ENCODE measurements around the gene RBM18. TPM values are rescaled to one million over a fixed set of nuclear protein-coding genes. Genes with fewer than 3 reads are reported as not detected.

The RBM18 gene
- total RNA-seq, 4 donors from 2014 or later = 10.3 to 11.8 (median 11.1) TPM

DNA sequence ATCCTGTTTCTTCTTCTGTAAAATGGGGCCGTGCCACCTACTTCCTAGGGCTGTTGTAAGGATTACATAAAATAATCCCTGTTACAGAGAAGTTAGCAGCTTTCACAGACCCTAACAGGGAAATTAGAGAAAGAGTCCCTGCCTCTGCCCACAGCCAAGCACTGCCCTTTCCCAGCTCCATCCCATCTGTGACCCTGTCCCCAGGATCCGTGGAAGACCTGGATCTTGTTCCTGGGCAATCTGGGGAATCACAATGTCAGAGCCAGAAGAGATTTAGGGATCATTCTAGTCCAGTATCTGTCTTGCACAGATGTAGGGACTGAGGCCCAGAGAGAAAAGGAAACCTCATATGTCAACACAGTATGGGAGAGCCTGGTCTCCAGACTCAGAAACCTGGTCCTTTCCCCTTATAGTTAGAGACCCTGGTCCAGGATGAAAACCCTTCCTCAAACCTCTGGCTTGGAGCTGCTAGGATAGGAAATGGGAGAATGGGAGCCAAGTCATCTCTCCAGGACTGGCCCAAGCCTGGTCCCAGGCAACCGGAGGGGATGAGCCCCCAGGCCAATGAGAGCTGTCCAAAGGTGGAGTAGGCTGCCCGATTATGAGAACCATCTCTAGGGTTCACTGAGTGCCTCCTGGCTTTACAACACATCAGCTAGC lies 48.4 kb downstream of the RBM18 start:
- WGBS, 2 donors = 64 to 68% methylated on average over 4 of the region's 4 CpGs
- intact Hi-C loops (cut with DNase I; ENCODE audit: low total_unique reads) = no loop called here

DNA sequence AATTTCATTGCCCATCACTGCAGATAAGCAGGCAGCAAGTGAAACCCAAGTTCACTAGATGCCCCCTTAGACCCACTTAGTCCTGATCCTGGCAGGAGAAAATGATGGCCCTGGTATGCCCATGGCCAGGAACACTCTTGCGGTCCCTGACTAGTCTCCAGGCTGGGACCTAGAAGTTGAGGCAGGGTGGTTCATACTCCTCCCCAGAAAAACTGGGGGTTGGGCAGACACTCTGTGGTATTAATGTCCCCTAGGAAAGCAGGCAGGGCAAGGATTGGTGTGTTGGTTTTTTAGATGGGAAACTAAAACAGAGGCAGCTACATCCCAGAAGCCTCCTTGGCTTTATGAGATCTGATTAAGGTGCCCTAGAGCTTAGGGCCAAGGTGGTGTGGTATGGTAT lies 49.0 kb downstream of the RBM18 start:
- H3K4me3 ChIP-seq (ENCODE audit: low read depth, poor library complexity, severe bottlenecking) = no peak overlapping the region
- WGBS, 2 donors = 92 to 100% methylated on average over 1 of the region's 1 CpG
- DNase-seq (ENCODE audit: low spot score in 2 of 2) = no peak
- intact Hi-C loops (cut with DNase I; ENCODE audit: low total_unique reads) = no loop called here
- TF ChIP-seq POLR2A (IDR thresholded peaks at IDR 0.05) = no peak
- TF ChIP-seq, protein P1, sequence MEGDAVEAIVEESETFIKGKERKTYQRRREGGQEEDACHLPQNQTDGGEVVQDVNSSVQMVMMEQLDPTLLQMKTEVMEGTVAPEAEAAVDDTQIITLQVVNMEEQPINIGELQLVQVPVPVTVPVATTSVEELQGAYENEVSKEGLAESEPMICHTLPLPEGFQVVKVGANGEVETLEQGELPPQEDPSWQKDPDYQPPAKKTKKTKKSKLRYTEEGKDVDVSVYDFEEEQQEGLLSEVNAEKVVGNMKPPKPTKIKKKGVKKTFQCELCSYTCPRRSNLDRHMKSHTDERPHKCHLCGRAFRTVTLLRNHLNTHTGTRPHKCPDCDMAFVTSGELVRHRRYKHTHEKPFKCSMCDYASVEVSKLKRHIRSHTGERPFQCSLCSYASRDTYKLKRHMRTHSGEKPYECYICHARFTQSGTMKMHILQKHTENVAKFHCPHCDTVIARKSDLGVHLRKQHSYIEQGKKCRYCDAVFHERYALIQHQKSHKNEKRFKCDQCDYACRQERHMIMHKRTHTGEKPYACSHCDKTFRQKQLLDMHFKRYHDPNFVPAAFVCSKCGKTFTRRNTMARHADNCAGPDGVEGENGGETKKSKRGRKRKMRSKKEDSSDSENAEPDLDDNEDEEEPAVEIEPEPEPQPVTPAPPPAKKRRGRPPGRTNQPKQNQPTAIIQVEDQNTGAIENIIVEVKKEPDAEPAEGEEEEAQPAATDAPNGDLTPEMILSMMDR (IDR thresholded peaks at IDR 0.05) = no peak

More for the DNA sequence above, 48.4 kb downstream of the RBM18 start:
- TF ChIP-seq, protein P1 (IDR thresholded peaks at IDR 0.05) = no peak
- TF ChIP-seq POLR2A (IDR thresholded peaks at IDR 0.05) = no peak
- no peak overlapping the region for H3K4me3 ChIP-seq (ENCODE audit: low read depth, poor library complexity, severe bottlenecking)
- no peak for DNase-seq (ENCODE audit: low spot score in 2 of 2)

DNA sequence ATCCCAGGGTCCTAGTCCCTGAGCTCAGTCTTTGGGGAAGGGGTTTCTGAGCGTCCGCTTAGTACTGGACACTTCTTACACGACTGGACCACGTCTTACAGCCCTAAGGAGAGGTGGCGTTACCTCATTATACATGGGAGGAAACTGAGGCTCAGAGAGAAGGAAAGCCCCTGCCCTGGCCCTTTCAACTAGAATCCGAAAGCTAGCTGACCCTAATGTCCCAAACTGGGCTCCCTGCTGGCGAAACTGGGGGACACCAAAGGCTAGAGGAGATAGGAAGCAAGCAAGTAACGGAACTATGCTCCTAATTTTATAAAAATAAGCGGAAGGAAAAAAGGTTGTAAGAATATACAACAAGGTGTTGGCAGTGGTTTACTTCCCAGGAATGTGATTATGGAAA lies 50.1 kb downstream of the RBM18 start:
- no peak for TF ChIP-seq POLR2A (IDR thresholded peaks at IDR 0.05)
- TF ChIP-seq, protein P1 (IDR thresholded peaks at IDR 0.05) = no peak
- no peak for DNase-seq (ENCODE audit: low spot score in 2 of 2)
- intact Hi-C loops (cut with DNase I; ENCODE audit: low total_unique reads) = loop anchor here (1.0 kb wide), 1 partner anchor 34 kb away; no protein-coding TSS in a partner anchor
- H3K4me3 ChIP-seq (ENCODE audit: low read depth, poor library complexity, severe bottlenecking) = no peak overlapping the region
- 44 to 52% methylated on average over 9 of the region's 9 CpGs for WGBS, 2 donors

DNA sequence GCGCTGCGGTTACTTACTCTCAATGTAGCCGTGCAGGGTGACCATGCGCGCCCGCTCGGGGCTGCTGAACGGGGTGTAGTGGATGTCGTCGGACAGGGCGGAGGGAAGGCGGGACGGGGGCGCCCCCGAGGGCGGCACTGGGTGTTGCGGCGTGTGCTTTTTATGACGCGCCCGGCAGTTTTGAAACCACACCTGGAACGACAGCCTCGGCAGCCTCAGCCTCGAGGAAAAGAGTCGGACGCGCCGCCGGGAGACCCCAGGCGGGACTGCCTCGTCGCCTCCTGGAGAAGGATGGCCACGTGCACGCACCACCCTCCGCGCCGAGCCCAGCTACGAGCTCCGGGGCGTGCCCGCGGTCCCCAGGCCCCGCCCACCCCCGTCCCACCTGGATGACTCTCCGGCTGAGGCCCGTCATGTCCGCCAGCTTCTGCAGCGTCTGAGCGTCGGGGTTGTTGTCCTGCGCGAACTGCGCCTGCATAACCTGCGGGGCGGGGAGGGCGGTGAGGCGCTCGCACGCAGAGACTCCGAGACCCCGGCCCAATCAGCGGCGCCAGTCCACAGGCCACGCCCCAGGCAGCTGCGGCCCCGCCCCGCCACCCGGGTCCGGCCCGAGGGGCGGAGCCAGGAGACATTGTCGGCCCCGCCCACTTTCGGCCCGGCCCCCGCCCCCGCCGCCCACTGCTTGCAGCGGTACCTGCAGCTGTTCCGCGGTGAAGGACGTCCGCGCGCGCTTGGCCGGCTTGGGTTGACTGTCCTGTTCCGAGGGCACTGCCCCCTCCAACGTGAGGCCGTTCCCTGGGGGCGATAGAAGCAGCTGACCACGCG lies 50.8 kb downstream of the RBM18 start:
- TF ChIP-seq, protein P1 (IDR thresholded peaks at IDR 0.05) = no peak
- no peak for TF ChIP-seq POLR2A (IDR thresholded peaks at IDR 0.05)
- intact Hi-C loops (cut with DNase I; ENCODE audit: low total_unique reads) = loop anchor here (1.0 kb wide), 1 partner anchor 34 kb away; no protein-coding TSS in a partner anchor
- 11 to 18% methylated on average over 25 to 46 of the region's 93 CpGs for WGBS, 2 donors
- no peak overlapping the region for H3K4me3 ChIP-seq (ENCODE audit: low read depth, poor library complexity, severe bottlenecking)
- no peak for DNase-seq (ENCODE audit: low spot score in 2 of 2)

DNA sequence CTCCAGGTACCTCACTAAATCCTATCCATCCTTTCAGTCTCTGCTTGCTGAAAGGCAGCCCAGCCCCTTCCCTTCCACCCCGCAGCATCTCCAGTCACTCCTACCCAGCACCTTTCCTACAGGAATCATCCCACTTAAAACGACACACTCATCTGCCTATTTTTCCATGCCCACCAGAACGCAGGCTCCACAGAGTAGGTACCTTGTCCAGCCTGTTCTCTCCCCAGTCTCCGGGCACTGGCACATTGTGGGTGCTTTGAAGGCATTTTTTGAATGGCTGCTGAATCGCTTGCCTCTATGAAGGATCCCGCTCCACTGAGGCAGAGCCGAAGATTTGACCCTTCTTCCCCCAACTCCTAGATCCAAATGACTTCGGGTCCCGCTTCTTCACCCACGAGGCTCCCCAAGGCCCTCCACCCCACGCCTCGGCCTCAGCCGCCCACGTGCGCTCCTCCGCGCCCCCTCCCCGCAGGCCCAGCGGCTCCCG lies 51.5 kb downstream of the RBM18 start:
- WGBS, 2 donors = 39 to 40% methylated on average over 20 of the region's 20 CpGs

More for the DNA sequence above, 51.5 kb downstream of the RBM18 start:
- intact Hi-C loops (cut with DNase I; ENCODE audit: low total_unique reads) = no loop called here
- TF ChIP-seq, protein P1 (IDR thresholded peaks at IDR 0.05) = no peak
- TF ChIP-seq POLR2A (IDR thresholded peaks at IDR 0.05) = no peak
- H3K4me3 ChIP-seq (ENCODE audit: low read depth, poor library complexity, severe bottlenecking) = no peak overlapping the region
- DNase-seq (ENCODE audit: low spot score in 2 of 2) = no peak

Measured in lower leg skin (tissue), 4 donors.